Measurements from ENCODE around the gene PDZRN4.
"Not testable (repeated sequence)": the region's sequence is repeated elsewhere in the genome, so short reads cannot be mapped to it uniquely, and the experiment has no call there.

- not testable (repeated sequence) for TF ChIP-seq POLR2AphosphoS5 (IDR thresholded peaks at IDR 0.05; ENCODE audit: insufficient read depth in 1 of 2, low read depth in 1 of 2); POLR2A (IDR thresholded peaks at IDR 0.05)
These were observed 75.1 kb downstream of the PDZRN4 start for GRCh38 chr12:41263196-41263595.
